AG10803 (cell line): Measurements from ENCODE around the gene PHACTR4.

Experiments
- DNase-seq: peaks from one replicate; pipeline ENCODE4 v3.0.0; 2010; ENCODE audit warnings: low read depth
- H3K4me3 ChIP-seq: 2 replicates; pipeline ENCODE4 v1.5.1; 2011; ENCODE audit warnings: mild to moderate bottlenecking, low read length, control low read depth
- TF ChIP-seq, protein P1 (sequence below): conservative IDR thresholded peaks from 2 replicates; pipeline ENCODE4 v1.5.1; 2011; ENCODE audit warnings: mild to moderate bottlenecking, low read length, control low read depth, inconsistent platforms

The PHACTR4 gene

DNA sequence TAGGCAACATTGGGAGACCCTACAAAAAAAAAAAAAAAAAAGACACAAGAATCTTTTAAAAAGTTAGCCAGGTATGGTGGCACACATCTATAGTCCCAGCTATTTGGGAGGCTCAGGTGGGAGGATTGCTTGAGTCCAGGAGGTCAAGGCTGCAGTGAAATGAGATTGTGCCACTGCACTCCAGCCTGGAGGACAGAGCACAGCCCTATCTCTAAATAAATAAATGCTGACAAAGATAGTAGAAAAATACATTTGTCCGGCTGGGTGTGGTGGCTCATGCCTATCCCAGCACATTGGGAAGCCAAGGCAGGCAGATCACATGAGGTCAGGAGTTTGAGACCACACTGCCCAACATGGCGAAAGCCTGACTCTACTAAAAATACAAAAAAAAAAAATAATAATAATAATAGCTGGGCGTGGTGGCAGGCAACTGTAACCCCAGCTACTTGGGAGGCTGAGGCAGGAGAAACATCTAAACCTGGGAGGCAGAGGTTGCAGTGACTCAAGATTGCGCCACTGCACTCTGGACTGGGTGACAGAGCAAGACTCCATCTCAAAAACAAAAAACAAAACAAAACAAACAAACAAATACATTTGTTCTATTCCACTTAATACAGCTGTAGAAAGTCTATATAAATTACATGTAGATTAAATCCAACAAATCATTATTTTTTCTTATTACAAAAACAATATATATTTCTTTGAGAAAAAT is 48.5 kb downstream of the PHACTR4 start:
- no peak overlapping the region for H3K4me3 ChIP-seq
- TF ChIP-seq, protein P1, sequence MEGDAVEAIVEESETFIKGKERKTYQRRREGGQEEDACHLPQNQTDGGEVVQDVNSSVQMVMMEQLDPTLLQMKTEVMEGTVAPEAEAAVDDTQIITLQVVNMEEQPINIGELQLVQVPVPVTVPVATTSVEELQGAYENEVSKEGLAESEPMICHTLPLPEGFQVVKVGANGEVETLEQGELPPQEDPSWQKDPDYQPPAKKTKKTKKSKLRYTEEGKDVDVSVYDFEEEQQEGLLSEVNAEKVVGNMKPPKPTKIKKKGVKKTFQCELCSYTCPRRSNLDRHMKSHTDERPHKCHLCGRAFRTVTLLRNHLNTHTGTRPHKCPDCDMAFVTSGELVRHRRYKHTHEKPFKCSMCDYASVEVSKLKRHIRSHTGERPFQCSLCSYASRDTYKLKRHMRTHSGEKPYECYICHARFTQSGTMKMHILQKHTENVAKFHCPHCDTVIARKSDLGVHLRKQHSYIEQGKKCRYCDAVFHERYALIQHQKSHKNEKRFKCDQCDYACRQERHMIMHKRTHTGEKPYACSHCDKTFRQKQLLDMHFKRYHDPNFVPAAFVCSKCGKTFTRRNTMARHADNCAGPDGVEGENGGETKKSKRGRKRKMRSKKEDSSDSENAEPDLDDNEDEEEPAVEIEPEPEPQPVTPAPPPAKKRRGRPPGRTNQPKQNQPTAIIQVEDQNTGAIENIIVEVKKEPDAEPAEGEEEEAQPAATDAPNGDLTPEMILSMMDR = no peak
- no peak for DNase-seq

DNA sequence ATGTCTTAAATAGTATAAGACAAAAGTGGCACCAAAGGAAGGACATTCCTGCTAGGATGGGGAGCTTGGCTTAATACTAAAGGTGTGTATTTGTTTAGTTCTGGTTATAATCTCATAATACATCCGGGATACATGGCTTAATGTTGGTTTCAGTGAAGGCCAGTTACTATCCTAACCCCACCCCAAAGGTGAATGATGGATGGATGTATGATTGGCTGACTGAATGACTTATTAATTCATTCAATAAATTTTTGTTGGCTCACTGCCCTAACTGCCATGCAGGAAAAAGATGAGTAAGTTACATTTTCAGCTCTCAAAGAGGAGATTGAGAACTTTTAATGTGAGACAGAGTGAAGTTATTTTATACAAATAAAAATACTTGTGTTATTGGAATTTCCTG is 52.2 kb downstream of the PHACTR4 start:
- H3K4me3 ChIP-seq = no peak overlapping the region
- TF ChIP-seq, protein P1 = no peak
- DNase-seq = no peak

DNA sequence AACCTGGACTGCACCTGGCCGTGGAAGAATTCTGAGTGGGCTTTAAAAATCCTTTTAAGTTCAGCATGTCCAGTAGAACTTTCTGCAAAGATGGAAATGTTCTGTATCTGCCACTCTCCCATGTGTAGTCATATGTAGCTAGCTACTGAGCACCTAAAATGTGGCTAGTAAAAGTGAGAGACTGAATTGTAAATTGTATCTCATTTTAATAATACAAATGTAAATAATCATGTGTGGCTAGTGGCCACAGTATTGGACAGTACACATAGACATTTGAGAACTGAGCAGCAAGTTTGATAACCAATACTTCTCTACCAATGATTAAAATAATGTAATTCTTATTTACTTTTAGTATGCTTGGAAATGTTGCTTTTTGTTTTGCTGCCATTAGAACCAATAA is 57.3 kb downstream of the PHACTR4 start:
- DNase-seq = no peak
- TF ChIP-seq, protein P1 = no peak
- no peak overlapping the region for H3K4me3 ChIP-seq

DNA sequence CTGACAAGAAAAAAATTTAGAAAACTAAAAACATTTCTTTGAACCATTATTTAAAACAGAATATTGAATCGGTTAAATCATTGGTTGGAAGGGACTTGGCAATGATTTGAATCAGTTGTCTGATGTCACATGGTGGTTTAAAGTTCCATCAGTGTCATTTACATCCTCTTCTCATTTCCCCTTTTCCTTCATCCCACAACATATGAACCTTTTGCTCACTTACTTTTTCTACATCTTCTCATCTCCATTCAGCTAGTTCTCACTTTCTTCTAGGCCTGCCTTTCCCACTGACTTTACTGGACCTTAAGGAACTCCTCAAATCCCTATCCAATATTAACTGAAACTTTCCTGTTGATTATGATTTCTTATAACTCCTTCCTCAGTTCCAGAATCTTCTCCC is 58.5 kb downstream of the PHACTR4 start:
- TF ChIP-seq, protein P1 = no peak
- no peak for DNase-seq
- no peak overlapping the region for H3K4me3 ChIP-seq

DNA sequence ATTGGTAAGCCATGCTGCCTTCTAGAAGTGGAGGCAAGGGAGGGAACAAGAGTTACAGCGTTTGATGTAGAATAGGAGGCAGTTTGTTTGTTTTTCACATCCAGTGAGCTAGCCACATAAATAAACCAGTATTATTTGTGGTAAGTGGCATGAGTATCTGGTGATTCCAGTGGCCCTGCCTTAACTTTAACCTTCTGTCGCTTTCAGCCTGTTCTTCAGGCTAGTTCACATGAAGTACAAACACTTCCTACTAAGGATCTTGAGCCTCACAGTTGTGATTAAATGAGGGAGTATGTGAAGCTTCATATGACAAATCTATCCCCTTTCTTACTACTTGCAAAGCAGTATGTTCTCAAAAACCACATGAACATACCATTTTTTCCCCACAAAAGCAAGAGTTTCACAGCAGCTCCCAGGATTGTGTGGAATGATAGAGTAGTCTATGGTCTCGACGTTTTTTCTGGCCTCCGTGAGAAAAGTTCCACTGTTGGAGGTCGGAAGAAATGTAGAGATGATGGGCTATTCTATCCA is 59.5 kb downstream of the PHACTR4 start:
- TF ChIP-seq, protein P1 = no peak

DNA sequence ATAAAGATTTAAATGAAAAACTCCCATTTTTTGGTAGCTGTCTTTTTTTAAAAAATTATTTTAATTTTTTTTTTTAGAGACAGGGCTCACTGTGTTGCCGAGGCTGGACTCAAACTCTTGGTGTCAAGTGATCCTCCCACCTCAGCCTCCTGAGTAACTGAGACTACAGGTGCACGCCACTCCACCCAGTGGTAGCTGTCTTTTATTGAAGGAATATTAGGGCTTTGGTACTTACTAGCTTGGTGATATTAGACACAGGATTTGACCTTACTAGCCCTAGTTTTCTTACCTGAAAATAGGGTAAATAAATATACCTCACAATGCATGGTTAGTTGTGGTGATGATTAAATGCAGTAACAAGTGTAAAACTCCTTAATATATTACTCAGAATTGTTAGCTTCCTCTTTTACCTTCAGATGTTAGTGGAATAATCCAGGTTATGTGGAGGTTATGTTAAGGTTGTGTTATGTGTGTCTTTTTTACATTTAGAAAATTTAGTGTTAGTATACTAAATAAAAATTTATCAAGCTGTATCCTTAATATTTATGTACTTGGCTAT is 66.8 kb downstream of the PHACTR4 start:
- TF ChIP-seq, protein P1 = no peak
- no peak overlapping the region for H3K4me3 ChIP-seq
- DNase-seq = no peak

More for the DNA sequence above, 59.5 kb downstream of the PHACTR4 start:
- no peak overlapping the region for H3K4me3 ChIP-seq
- no peak for DNase-seq
